ENCODE measurements around the gene SLC50A1.

DNA sequence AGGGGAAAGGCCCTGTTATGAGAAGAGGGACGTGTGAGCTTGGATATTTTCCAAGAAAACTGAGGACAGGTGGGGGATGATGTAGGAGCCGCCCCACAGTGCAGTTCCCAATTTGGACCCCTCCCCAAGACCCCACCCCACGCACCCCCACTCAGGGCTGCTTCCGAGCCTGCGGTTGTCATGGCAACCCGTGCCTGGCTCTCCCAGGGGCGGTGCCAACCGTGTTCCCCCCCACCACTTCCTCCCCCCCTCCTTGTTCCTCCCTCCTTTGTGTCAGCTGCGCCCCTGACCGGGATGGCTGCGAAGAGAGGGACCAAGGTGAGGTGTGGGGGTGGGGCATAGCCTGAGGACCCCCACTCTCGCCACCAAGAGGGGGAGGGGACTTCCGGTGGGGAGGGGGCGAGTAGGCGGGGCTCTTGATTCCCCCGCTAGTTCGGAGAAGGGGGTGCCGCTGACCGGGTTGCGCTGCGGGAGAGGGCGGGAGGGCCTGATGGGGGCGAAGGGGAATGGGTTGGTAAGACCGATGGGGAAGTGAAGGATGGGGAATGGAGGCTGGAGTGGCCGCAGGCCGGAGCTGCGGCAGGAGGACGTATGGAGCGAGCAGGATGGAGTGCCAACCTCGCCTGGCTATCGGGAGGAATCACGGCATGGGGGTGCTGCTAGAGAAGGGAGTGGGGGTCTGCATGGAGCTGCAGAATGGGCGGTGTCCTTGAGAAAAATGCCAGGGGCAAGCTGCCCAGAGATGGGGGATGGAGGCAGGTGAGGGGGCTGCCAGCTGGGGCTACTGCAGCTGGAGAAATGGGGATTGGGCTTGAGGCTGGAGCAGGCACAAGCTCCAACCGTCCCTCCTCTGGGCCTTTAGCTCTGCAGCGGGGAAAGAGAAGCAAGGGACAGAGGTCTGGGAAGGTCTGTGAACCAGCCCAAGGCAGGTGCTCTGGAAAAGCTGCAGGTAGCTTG is 39.0 kb downstream of the SLC50A1 start:
- TF ChIP-seq, protein P1, sequence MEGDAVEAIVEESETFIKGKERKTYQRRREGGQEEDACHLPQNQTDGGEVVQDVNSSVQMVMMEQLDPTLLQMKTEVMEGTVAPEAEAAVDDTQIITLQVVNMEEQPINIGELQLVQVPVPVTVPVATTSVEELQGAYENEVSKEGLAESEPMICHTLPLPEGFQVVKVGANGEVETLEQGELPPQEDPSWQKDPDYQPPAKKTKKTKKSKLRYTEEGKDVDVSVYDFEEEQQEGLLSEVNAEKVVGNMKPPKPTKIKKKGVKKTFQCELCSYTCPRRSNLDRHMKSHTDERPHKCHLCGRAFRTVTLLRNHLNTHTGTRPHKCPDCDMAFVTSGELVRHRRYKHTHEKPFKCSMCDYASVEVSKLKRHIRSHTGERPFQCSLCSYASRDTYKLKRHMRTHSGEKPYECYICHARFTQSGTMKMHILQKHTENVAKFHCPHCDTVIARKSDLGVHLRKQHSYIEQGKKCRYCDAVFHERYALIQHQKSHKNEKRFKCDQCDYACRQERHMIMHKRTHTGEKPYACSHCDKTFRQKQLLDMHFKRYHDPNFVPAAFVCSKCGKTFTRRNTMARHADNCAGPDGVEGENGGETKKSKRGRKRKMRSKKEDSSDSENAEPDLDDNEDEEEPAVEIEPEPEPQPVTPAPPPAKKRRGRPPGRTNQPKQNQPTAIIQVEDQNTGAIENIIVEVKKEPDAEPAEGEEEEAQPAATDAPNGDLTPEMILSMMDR (IDR thresholded peaks at IDR 0.05) = no peak
- TF ChIP-seq POLR2AphosphoS5 (IDR thresholded peaks at IDR 0.05) = no peak
